HepG2 (cell line): ENCODE measurements around the gene TPTE2. TPM values are rescaled to one million over a fixed set of nuclear protein-coding genes. Genes with fewer than 3 reads are reported as not detected.

ENCODE experiments used
- EHMT2 ChIP-seq: fragments of 200-600 bp; sonication (generic); IDR thresholded peaks from 2 replicates; pipeline ENCODE4 v1.7.0; 2017; ENCODE audit warnings: antibody characterized with exemption, low read depth, low read length, borderline replicate concordance
- ELF4 ChIP-seq: sonication (generic); formaldehyde crosslinking; IDR thresholded peaks from 2 replicates; pipeline ENCODE4 v1.5.0; 2020; ENCODE audit warnings: missing genetic modification reagents, mild to moderate bottlenecking, moderate library complexity, borderline replicate concordance
- GZF1 ChIP-seq: sonication (generic); formaldehyde crosslinking; IDR thresholded peaks from 2 replicates; pipeline ENCODE4 v1.5.1; 2020; ENCODE audit warnings: mild to moderate bottlenecking, missing genetic modification reagents
- HDAC6 ChIP-seq: fragments of 200-600 bp; sonication (generic); IDR thresholded peaks from 2 replicates; pipeline ENCODE4 v1.7.0; 2017; ENCODE audit warnings: mild to moderate bottlenecking, antibody characterized with exemption, low read length, low read depth
- KAT8 ChIP-seq: IDR thresholded peaks from 2 replicates; pipeline ENCODE4 v1.6.1; 2016; ENCODE audit warnings: missing genetic modification reagents, missing compliant biosample characterization
- MYNN ChIP-seq: sonication (generic); formaldehyde crosslinking; IDR thresholded peaks from 2 replicates; pipeline ENCODE4 v1.4.0; 2020; ENCODE audit warnings: mild to moderate bottlenecking, low read depth, missing genetic modification reagents
- SNAI1 ChIP-seq: sonication (generic); formaldehyde crosslinking; IDR thresholded peaks from 2 replicates; pipeline ENCODE4 v1.5.0; 2020; ENCODE audit warnings: mild to moderate bottlenecking, missing genetic modification reagents, borderline replicate concordance
- ZNF616 ChIP-seq: sonication (generic); formaldehyde crosslinking; IDR thresholded peaks from 2 replicates; pipeline ENCODE4 v1.5.0; 2020; ENCODE audit warnings: low read depth, mild to moderate bottlenecking, missing genetic modification reagents
- ZNF746 ChIP-seq: sonication (generic); formaldehyde crosslinking; IDR thresholded peaks from 2 replicates; pipeline ENCODE4 v1.8.0; 2022; ENCODE audit warnings: mild to moderate bottlenecking, missing genetic modification reagents
- polyA plus RNA-seq, 8 experiments: library from polyadenylated mRNA; depleted of rRNA in 3 of 8; stranded (reverse) in 7 of 8; unstranded in 1 of 8; fragments of >200 nt; fragmentation: Illumina TruSeq in 4 of 8; extraction: Trizol in 4 of 8; gene quantifications; 2 replicates each; pipeline versions ENCODE4 v1.2.1 to v1.2.3, GENCODE V29; 2011 to 2016; ENCODE audit warnings: low read depth in 4 of 8, missing spikeins in 1 of 8, mixed read lengths in 1 of 8; ENCODE audit not compliant: insufficient read depth in 1 of 8
- total RNA-seq, 5 experiments: library from RNA; depleted of rRNA; stranded (reverse); fragments of >200 nt; fragmentation: Illumina TruSeq; extraction: Trizol; gene quantifications; 2 replicates each; pipeline ENCODE4 v1.2.3, GENCODE V29; 2016; ENCODE audit warnings: low read depth in 1 of 5
- TF ChIP-seq, protein P1 (sequence below): sonication (generic); formaldehyde crosslinking; IDR thresholded peaks from 2 replicates; pipeline ENCODE4 v1.4.0; 2020; ENCODE audit warnings: mild to moderate bottlenecking, missing genetic modification reagents
- TF ChIP-seq, protein P2 (sequence below): sonication (generic); formaldehyde crosslinking; IDR thresholded peaks from 2 replicates; pipeline ENCODE4 v1.4.0; 2020; ENCODE audit warnings: missing genetic modification reagents
- TF ChIP-seq, protein P3 (sequence below): fragments of 450-650 bp; IDR thresholded peaks from 2 replicates; pipeline ENCODE4 v1.6.1; 2017; ENCODE audit warnings: mild to moderate bottlenecking
- TF ChIP-seq, protein P4 (sequence below): sonication (generic); formaldehyde crosslinking; IDR thresholded peaks from 2 replicates; pipeline ENCODE4 v1.5.1; 2020; ENCODE audit warnings: missing genetic modification reagents, mild to moderate bottlenecking, borderline replicate concordance
- TF ChIP-seq, protein P5 (sequence below): sonication (generic); formaldehyde crosslinking; IDR thresholded peaks from 2 replicates; pipeline ENCODE4 v1.5.1; 2020; ENCODE audit warnings: missing genetic modification reagents, mild to moderate bottlenecking, borderline replicate concordance
- TF ChIP-seq, protein P6 (sequence below): sonication (generic); formaldehyde crosslinking; IDR thresholded peaks from 2 replicates; pipeline ENCODE4 v1.4.0; 2020; ENCODE audit warnings: mild to moderate bottlenecking, low read depth, missing genetic modification reagents
- TF ChIP-seq, protein P7 (sequence below): sonication (generic); formaldehyde crosslinking; IDR thresholded peaks from 2 replicates; pipeline ENCODE4 v1.4.0; 2020; ENCODE audit warnings: mild to moderate bottlenecking, missing genetic modification reagents

TPTE2 gene
- total and polyA plus RNA-seq, 2 of the 13 experiments (the other 11 are each of a cell fraction or from before 2014, with no cell fraction given), result 0.07 TPM; not detected in 1

DNA sequence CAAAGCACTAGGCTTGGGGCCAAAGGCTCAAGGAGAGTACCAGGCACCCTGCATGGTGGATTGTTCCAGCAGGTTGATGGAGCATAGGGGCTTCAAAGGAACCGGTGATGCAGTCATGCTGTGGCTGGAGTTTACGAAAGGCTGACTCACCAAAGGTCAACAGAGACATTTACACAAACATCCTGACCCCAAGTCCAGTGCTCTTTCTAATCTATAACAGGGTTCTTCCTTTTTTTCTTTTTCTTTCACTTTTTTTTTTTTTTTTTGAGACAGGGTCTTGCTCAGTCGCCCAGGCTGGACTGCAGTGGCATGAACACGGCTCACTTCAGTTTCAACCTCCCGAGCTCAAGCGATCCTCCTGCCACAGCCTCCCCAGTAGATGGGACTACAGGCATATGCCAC lies 35.6 kb upstream of the TPTE2 start (continued):
- TF ChIP-seq, protein P1, sequence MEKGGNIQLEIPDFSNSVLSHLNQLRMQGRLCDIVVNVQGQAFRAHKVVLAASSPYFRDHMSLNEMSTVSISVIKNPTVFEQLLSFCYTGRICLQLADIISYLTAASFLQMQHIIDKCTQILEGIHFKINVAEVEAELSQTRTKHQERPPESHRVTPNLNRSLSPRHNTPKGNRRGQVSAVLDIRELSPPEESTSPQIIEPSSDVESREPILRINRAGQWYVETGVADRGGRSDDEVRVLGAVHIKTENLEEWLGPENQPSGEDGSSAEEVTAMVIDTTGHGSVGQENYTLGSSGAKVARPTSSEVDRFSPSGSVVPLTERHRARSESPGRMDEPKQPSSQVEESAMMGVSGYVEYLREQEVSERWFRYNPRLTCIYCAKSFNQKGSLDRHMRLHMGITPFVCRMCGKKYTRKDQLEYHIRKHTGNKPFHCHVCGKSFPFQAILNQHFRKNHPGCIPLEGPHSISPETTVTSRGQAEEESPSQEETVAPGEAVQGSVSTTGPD (CRISPR knock-in tag), result no peak
- TF ChIP-seq, protein P2, sequence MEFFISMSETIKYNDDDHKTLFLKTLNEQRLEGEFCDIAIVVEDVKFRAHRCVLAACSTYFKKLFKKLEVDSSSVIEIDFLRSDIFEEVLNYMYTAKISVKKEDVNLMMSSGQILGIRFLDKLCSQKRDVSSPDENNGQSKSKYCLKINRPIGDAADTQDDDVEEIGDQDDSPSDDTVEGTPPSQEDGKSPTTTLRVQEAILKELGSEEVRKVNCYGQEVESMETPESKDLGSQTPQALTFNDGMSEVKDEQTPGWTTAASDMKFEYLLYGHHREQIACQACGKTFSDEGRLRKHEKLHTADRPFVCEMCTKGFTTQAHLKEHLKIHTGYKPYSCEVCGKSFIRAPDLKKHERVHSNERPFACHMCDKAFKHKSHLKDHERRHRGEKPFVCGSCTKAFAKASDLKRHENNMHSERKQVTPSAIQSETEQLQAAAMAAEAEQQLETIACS (CRISPR knock-in tag), result no peak
- no peak for TF ChIP-seq ZNF746 (CRISPR knock-in tag)
- TF ChIP-seq, protein P3, sequence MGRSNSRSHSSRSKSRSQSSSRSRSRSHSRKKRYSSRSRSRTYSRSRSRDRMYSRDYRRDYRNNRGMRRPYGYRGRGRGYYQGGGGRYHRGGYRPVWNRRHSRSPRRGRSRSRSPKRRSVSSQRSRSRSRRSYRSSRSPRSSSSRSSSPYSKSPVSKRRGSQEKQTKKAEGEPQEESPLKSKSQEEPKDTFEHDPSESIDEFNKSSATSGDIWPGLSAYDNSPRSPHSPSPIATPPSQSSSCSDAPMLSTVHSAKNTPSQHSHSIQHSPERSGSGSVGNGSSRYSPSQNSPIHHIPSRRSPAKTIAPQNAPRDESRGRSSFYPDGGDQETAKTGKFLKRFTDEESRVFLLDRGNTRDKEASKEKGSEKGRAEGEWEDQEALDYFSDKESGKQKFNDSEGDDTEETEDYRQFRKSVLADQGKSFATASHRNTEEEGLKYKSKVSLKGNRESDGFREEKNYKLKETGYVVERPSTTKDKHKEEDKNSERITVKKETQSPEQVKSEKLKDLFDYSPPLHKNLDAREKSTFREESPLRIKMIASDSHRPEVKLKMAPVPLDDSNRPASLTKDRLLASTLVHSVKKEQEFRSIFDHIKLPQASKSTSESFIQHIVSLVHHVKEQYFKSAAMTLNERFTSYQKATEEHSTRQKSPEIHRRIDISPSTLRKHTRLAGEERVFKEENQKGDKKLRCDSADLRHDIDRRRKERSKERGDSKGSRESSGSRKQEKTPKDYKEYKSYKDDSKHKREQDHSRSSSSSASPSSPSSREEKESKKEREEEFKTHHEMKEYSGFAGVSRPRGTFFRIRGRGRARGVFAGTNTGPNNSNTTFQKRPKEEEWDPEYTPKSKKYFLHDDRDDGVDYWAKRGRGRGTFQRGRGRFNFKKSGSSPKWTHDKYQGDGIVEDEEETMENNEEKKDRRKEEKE, result no peak
- TF ChIP-seq MYNN (CRISPR knock-in tag), result no peak
- TF ChIP-seq GZF1, result peak; percentile 54; the same call in 1 of the 2 replicates
- TF ChIP-seq, protein P4, sequence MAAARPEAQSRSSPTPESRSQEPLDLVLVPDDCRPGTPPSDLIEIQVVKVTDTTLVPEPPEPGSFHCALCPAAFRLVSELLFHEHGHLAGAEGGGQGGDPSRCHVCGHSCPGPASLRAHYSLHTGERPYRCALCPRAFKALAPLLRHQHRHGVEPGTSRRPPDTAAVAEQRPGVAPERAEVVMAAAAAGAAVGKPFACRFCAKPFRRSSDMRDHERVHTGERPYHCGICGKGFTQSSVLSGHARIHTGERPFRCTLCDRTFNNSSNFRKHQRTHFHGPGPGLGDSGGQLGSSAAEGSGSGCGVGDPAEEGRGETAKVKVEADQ (CRISPR knock-in tag), result 0 out of 2 replicates have a peak, but pooled peaks have one; percentile 40
- TF ChIP-seq, protein P5, sequence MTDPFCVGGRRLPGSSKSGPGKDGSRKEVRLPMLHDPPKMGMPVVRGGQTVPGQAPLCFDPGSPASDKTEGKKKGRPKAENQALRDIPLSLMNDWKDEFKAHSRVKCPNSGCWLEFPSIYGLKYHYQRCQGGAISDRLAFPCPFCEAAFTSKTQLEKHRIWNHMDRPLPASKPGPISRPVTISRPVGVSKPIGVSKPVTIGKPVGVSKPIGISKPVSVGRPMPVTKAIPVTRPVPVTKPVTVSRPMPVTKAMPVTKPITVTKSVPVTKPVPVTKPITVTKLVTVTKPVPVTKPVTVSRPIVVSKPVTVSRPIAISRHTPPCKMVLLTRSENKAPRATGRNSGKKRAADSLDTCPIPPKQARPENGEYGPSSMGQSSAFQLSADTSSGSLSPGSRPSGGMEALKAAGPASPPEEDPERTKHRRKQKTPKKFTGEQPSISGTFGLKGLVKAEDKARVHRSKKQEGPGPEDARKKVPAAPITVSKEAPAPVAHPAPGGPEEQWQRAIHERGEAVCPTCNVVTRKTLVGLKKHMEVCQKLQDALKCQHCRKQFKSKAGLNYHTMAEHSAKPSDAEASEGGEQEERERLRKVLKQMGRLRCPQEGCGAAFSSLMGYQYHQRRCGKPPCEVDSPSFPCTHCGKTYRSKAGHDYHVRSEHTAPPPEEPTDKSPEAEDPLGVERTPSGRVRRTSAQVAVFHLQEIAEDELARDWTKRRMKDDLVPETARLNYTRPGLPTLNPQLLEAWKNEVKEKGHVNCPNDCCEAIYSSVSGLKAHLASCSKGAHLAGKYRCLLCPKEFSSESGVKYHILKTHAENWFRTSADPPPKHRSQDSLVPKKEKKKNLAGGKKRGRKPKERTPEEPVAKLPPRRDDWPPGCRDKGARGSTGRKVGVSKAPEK (CRISPR knock-in tag), result 0 out of 2 replicates have a peak, but pooled peaks have one; percentile 41
- peak; percentile 69; the same call in 1 of the 2 replicates for TF ChIP-seq KAT8 (CRISPR knock-in tag)
- peak; percentile 42; the same call in 1 of the 2 replicates for TF ChIP-seq ELF4
- TF ChIP-seq, protein P6, sequence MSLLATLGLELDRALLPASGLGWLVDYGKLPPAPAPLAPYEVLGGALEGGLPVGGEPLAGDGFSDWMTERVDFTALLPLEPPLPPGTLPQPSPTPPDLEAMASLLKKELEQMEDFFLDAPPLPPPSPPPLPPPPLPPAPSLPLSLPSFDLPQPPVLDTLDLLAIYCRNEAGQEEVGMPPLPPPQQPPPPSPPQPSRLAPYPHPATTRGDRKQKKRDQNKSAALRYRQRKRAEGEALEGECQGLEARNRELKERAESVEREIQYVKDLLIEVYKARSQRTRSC (CRISPR knock-in tag), result no peak
- no peak for TF ChIP-seq ZNF616 (CRISPR knock-in tag)
- TF ChIP-seq, protein P7, sequence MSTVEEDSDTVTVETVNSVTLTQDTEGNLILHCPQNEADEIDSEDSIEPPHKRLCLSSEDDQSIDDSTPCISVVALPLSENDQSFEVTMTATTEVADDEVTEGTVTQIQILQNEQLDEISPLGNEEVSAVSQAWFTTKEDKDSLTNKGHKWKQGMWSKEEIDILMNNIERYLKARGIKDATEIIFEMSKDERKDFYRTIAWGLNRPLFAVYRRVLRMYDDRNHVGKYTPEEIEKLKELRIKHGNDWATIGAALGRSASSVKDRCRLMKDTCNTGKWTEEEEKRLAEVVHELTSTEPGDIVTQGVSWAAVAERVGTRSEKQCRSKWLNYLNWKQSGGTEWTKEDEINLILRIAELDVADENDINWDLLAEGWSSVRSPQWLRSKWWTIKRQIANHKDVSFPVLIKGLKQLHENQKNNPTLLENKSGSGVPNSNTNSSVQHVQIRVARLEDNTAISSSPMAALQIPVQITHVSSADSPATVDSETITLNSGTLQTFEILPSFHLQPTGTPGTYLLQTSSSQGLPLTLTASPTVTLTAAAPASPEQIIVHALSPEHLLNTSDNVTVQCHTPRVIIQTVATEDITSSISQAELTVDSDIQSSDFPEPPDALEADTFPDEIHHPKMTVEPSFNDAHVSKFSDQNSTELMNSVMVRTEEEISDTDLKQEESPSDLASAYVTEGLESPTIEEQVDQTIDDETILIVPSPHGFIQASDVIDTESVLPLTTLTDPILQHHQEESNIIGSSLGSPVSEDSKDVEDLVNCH (CRISPR knock-in tag), result no peak
- no peak for TF ChIP-seq SNAI1 (CRISPR knock-in tag)
- peak; percentile 29; the same call in 1 of the 2 replicates for TF ChIP-seq EHMT2
- no peak for TF ChIP-seq HDAC6
